Gastroesophageal sphincter (tissue), 3 donors: ENCODE data around the gene NTRK3.

Source experiments
- CTCF ChIP-seq, 4 experiments: fragments of 200-600 bp in 2 of 4; fragments of 450-650 bp in 2 of 4; sonication (generic) in 1 of 4; IDR thresholded peaks; one replicate each; pipeline ENCODE4 v1.5.1; 2017 to 2019; ENCODE audit warnings: antibody characterized with exemption in 4 of 4, mild to moderate bottlenecking in 2 of 4, moderate library complexity in 2 of 4
- EP300 ChIP-seq: sonication (generic); formaldehyde crosslinking; IDR thresholded peaks from one replicate; pipeline ENCODE4 v1.6.1; 2017; ENCODE audit warnings: antibody characterized with exemption, mild to moderate bottlenecking

GRCh38 chr15:87959662-87960061 lies 296.9 kb downstream of the NTRK3 start:
- TF ChIP-seq CTCF (IDR thresholded peaks at IDR 0.05) (no peak), EP300 (no peak)
